Right forelimb (tissue), 1 donor: Measurements from ENCODE around the gene NEK1.

Experiments
- DNase-seq: peaks from one replicate; pipeline ENCODE4 v3.0.0-alpha.2; 2018

NEK1 gene

GRCh38 chr4:169352360-169352759 is 260.0 kb downstream of the NEK1 start:
- DNase-seq: no peak

GRCh38 chr4:169351872-169352271 is 260.5 kb downstream of the NEK1 start:
- no peak for DNase-seq

GRCh38 chr4:169348541-169348940 is 263.8 kb downstream of the NEK1 start:
- no peak for DNase-seq

GRCh38 chr4:169346840-169347239 is 265.5 kb downstream of the NEK1 start:
- no peak for DNase-seq

GRCh38 chr4:169345316-169345721 is 267.1 kb downstream of the NEK1 start:
- no peak for DNase-seq
